ENCODE measurements around the gene TMPRSS3.

TMPRSS3 gene

DNA sequence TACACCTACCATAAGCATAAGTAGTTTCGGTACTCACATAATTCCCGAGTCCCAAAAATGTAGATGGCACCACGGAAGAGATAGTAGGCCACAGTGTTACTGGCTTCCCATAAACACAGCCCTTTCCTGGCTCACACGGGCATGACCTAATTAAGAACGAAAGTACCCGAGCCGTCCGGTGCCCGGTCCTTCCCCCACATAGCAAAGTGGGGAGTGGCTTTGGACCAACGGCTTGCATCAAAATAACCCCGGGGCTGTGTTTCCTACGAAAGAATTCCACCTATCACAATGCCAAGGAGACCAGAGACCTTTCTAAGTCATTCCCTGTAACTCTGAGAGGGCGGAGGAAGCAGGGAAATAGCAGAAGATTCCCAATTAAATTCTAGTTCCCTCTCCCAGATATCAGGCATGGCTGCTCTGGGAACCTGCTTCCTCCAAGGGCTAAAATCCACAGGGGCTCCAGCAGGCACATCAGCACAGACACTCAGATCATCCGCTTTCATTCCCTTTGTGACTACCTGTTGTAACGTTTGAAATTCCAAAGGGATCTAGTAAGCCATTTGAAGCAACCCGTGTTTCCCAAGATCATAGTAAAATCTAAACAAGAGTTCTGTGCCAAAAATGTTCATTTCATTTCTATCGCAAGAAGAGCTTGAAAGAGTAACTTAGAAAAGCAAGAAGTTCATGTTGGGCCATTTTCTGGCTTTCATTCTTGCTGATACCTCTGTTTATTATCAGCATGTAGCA, at the start of gene TMPRSS3:
Gene TMPRSS3 (minus strand): TSS at position 148 of the 747 bp plus-strand sequence. CDS start 635 bp downstream, outside the sequence.
- peak in 1 of 56 donors; percentile 1 for DNase-seq

DNA sequence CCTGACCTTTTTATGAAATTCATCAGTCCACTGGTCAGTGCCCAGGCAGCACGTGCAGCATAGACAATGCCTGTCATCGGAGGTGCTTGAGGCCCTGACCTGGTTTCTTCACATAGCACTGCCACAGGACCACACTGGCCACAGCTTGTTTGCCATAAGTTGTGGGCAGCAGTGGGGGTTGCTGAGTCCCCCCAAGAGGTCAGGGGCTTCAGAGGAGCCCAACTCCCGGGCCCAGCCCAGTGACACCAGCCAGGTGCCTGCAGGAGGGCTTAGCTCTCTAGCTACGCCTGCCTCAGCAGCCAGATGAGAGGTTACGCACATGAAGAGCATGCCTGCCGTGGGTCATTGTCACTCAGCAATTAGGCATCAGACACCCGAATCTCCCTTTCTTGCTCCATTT, 49.5 kb upstream of the TMPRSS3 start:
- DNase-seq, result no peak

DNA sequence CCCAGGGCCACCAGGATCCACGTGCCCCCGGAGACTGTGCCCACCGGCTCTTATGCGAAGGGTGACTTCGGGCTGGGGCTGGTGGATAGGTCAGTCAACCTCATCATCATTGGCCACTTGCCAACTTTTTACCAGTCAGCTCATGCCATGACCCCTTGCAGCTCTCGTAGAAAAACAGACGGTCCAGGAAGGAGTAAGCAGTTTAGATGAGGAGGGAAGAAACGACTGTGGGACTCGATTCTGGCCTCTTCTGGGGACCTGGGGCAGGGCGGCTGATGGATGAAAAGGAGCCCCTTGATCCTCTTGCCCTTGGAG, 48.9 kb upstream of the TMPRSS3 start:
- DNase-seq, result no peak

DNA sequence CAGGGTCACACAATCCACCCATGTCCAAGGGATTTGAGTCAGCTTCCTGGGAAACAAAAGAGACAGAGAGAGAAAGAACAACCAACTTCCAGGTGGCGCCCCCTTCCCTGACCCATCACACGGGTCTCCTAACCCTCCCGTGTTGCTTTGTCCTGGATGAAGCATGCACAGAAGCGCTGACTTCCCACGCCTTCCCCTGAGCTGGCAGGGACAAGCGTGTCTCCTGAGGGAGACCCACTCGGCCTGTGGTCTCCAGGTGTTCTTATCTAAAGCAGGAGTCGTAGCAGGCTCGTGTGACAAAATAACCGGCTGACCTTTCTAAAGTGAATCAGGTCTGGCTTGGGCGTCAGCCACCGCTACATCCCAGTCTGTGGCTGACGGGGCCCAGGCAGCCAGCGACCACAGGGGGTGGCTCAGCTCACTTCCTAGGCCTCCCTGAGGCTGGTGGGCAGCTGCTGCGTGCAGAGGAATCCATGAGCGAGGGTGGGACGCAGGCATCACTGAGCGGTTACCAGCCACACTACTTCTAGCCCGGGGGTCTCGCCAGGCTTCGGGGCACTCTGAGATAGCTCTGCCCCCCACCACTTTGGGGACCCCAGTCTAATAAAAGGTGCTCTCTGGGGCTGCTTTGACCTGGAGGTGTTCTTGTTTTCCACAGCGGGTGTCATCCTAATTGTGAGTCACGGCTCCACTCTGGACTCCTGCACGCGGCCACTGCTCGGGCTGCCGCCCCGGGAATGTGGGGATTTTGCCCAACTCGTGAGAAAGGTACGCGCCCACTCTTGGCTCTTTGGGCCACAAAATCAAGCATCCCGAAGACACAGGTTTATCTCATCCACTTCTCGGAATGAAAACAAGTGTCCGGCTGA, 48.3 kb upstream of the TMPRSS3 start:
- no peak for DNase-seq

DNA sequence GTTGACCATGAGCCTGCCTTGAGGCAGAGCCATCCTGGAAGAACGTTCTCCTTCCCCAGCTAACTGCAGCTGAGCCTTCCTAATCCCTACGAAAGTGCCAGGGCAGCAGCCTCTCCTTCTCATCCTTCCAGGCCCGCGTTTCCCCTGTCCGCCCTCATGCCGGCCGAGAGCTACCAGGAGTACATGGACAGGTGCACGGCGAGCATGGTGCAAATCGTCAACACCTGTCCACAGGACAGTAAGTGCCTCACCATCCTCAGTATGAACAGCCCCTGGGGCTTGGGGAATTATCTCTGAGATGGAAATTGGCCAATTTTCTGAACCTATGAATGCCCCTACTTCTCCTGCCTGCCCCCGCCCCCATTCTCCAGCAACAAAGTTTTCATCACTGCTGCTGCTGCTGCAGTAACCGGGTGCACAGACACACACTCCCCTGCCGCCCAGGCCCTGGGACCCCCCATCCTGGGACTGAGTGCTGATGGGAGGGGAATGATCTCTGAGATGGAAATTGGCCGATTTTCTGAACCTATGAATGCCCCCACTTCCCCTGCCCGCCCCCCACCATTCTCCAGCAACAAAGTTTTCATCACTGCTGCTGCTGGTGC, 47.4 kb upstream of the TMPRSS3 start:
- DNase-seq, result no peak

DNA sequence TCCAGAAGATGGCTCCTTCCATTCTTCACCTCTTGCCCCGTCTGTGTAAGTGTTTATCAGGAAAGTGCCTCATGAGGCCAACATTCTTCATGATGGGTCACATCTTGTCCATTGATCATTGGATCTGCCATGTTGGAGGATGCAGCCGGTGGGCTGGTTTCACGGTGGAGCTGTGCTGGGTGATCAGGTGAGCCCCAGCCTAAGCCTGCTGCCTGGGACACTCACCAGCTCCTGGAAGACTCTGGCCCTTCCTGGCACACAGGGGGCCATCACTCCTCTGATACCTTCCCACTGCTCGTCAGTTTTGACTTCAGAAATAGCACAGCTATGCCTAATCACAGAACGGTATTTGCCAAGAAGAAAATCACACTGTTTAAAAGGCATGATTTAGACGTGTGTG, 46.1 kb upstream of the TMPRSS3 start:
- DNase-seq, result no peak

DNA sequence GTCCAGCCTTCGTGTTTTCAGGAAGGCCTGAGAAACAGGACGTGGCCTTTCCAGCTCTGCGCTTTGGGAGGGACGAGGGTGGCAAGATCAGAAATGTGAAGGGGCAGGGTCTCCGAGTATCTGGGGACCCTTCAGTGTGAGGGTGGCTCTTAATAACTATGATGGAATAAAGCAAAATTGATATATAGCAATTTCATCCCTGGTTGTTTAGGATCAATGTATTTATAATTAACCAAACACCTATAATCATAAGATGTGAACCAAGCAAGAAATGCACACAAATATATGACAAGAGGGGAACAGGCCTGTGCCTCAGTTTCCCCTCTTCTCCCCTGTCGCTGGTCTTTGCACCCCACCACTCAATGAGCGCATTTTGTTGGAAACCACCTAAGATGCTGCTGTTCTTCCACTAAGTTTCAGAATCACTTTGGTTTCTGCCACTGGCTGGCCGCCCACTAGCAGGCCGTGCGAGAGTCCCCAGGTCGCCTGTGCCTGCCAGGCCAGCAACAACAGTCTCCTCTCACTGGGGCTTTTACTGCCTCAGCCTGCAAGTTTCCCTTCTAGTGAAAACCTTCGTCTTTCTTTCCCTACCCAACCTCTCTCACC, 44.4 kb upstream of the TMPRSS3 start:
- DNase-seq, result peak in 3 of 56 donors; percentile 9 to 22 (median 15)

DNA sequence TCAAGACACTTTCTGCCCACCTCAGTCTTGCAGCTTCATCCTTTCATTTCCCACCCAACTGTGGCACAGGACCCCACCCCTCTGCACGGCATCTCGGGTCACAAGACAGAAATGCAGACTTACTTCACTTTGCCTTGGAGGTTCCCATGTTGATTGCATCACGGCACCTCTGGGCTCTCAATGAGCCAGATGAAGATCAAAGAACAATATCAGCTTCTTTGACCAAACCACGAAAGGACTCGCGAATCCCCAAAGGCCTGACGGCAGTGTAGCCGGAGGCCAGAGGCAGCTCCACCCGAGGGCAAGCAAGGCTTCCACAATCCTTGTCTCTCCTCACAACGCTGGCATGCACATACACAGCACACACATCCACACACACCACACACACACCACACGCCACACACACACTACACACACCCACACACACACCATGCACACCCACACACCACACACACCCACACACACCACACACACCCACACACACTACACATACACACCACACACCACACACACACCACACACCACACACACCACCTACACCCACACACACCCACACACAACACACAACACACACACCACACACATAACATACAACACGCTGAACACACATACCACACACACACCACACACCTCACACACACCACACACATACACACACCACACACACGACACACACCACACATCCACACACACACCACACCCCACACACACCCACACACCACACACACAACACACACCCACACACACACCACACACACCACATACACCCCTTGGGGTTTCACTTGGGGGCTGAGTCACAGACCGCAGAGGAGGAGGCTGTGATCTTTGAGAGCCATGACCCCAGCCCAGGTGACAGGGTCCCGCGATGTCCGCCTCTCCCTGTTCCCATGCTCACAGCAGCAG, 43.7 kb upstream of the TMPRSS3 start:
- no peak for DNase-seq

DNA sequence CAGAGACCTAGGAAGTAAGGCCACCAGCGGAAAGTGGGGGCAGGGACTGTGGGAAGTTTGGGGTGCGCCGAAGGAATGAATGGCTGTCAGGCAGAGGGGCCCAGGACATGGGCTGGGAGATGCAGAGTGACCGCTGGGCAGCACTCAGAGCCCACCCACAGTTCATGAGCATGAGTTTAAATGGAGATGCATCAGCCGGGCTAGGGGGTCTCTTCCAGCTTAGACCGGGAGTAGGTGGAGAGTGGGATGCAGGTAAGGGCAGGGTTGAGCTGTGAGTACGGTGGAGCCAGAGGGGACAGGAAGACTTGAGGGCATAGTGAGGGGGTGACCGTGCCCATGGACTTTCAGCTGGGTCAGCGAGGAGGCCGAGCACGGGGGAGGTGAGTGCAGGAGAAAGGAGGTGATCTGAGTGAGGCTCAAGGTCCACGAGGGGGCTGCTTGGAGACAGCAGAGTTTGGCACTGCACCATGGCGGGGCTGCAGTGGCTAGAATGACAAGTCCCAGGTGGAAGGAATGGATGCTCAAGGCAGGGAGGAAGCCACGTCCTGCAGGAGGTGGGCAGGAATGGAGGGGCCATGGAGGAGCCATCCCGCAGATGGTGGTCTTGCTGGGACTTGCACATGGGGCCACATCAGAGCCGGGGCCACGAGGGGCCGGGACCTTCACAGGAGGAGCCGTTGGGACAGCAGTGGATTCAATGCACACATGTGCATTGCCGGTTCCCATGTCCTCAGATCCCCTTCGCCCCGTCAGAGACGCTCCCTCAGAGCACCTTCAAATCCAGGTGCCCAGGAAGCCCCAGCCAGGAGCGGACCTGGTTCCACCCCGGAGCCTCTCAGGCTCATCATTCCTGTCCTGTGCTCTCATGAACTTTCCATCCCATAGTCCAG, 42.7 kb upstream of the TMPRSS3 start:
- DNase-seq, result no peak

DNA sequence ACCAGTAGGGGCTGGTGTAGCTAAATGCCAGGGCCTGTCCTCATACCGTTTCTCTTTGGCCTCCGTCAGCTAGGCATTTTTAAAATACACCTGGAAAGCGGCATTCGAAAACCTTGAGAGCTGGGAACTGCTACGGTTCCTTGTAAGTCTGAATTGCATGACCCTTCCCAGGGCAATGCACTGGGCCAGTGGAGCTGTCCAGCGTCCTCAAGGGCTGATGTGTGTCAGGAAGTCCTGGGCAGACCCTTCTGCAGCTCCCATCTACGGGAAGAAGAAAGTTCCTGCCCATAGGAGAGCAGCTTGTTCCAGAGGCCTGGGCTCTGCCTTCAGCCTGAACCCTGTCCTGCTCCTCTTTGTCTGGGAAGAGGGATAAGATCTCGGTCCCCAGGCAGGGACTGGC, 41.9 kb upstream of the TMPRSS3 start:
- no peak for DNase-seq

DNA sequence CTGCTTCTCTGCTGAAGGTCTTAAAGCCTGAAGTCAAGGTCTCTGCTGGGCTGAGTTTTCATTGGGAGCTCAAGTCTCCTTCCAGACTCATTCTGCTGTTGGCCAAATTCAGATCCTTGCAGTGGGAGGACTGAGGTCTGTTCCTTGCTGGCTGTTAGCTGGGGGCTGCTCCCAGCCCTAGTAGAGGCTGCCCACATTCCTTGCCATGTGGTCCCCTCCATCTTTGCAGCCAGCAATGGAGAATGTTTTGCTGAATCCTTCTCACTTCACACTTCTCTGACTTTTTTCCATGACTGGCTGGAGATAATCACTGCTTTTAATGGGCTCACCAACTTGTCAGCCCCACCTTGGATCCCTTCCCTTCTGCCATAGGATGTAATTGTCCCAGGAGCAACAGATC, 41.1 kb upstream of the TMPRSS3 start:
- no peak for DNase-seq

DNA sequence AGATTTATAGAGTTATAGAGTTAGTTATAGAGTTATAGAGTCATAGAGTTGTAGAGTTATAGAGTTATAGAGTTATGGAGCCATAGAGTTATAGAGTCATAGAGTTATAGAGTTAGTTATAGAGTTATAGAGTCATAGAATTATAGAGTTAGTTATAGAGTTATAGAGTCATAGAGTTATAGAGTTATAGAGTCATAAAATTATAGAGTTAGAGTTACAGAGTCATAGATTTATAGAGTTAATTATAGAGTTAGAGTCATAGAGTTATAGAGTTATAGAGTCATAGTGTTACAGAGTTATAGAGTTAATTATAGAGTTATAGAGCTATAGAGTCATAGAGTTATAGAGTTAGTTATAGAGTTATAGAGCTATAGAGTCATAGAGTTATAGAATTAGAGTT, 40.0 kb upstream of the TMPRSS3 start:
- DNase-seq, result no peak

DNA sequence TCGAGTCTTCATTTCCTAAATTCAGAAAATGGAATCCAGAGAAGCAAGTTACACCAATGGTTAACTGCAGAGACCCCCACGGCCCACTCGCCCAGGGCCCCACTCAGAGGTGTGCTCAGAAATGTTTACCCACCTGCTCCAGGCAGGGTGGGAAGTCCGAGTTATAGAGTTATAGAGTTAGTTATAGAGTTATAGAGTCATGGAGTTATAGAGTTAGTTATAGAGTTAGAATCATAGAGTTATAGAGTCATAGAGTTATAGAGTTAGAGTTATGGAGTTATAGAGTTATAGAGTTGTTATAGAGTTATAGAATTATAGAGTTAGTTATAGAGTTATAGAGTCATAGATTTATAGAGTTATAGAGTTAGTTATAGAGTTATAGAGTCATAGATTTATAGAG, 39.5 kb upstream of the TMPRSS3 start:
- DNase-seq, result no peak

DNA sequence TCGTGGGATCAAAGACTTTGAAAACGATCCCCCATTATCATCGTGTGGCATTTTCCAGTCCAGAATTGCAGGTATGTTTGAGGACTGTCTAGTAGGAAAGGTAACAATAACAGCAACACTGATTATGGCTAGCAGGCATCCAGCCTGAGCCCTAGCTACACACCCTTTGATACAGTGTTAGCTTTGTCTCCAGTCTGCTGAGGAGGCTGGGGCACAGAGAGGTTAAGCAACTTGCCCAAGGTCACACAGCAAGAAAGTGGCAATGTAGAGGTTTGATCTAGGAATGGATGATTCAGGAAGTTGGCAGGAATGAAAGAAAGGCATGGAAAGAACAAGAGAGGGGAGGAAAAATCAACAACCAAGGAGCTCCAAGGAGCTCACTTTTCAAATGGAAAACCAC, 39.0 kb upstream of the TMPRSS3 start:
- no peak for DNase-seq

DNA sequence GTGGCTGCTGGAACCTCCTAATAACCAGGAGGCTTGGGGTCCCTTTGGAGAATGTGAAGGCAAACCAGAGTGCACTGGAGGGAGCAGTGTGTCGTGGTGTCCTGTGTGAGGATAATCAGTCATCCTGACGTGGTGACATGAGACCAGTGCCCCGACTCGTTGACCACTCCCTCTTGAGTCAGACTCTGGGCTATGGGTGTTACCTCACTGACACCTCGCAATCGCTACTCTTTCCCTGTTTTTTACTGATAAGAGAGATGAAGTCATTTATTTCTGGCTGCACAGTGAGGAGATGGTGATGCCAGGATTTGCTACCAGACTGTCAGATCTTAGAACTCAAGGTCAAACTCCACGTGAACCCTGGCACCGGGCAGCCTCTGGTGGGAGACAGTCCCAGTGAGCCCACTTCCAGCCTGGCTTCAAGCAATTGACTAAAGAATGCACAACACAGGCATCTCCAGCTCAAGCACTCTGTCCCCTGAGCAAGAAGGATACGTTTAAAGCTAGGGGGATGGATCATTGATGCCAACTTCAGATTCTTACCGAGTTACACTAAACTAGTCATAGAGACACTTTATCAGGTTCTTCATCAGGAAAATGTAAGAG, 38.2 kb upstream of the TMPRSS3 start:
- DNase-seq, result no peak

DNA sequence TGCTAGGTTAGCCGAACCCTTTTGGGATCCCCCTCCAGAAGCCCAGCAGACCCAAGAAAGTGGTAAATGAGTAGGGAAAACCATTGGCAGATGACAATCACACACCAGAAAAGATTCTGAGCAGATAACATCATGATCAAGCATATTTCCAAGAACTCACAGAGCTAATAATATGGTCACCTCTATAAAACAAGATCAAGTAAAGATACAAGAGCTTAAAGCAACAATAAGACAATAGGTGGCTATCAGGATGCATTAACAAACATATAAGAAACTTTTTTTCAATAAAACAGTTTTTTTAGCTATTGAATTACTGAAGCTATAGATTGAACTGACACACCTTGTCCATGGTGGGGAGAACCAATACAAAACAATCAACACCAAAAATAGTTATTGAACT, 36.8 kb upstream of the TMPRSS3 start:
- DNase-seq, result no peak

DNA sequence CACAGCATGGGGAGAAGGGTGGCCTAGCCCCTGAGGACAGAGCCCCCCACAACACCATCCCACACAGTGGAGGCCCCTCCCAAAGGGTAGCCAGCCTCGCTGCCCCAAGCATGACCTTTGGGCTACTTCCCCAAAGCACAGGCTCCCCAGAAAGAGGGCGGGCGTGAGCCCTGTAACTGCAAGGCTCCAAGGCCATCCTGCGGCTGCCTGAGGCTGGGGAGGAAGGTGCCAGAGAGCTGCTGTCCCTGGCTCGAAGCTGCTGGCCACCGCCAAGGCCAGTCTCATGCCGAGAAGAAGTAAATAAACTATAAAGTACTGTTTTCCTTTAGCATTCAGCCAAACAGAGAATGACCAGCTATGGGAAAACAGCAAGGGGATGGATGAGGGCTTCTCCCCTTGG, 35.3 kb upstream of the TMPRSS3 start:
- DNase-seq, result no peak

DNA sequence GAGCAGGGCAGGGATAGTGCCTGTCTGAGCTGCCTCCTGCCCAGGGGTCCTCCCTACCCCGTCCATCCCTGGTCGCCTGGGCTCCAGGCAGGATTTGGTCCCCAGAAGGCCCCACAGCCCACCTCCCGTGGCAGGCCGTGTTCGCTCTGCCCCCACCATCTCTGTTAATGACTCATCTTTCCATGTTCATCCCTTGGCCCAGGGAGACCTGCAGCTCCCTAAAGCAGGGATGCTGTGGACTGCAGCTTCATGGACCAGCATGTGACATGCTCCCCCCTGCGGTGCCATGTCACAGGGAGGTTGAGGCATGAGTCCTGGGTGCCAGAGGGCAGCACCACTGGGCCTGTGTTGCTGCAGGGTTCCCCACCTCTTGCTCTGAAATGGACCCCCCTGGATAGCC, 34.7 kb upstream of the TMPRSS3 start:
- no peak for DNase-seq

DNA sequence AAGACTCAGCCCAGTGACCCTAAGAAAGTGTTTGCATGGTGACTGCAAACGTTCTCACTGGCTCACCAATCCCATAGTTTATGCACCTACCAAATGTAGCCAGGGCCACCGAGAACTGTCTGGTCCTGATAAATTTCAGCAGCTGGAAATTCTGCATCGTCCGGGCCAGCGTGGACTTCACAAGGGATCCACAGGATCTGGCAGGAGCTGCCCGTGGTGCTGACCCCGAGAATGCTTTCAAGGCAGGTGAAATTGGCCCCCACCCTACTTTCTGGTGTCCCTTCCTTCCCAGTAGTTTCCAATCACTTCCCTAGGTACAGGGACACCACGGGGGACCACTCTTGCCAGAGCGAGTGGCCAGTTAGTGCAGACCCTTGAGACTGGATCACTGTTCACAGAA, 34.0 kb upstream of the TMPRSS3 start:
- DNase-seq, result no peak

DNA sequence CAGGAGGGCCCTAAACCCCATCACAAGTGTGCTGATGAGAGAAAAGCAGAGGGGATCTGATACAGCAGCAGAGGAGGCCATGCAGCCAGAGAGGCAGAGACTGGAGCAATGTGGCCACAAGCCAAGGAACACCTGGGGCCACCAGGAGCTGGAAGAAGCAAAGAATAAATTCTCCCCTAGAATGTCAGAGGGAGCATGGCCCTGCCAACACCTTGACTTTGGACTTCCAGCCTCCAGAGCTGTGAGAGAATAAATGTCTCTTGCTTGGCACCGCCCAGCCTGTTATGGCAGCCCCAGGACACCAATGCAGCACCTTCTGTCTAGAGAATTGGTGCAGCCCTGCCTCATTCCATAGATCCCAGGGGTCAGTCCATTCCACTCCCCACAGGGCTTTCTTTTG, 33.2 kb upstream of the TMPRSS3 start:
- DNase-seq, result no peak
